HG03196 (cell line): ENCODE data around the gene RIMS4.

ENCODE experiments used
- ATAC-seq: cut with Tn5 transposase; IDR thresholded peaks from one replicate; pipeline ENCODE4 v1.9.1; 2021; ENCODE audit not compliant: unreplicated experiment

The RIMS4 gene

GRCh38 chr20:44723391-44723790 is 87.0 kb downstream of the RIMS4 start:
- no peak for ATAC-seq

- no peak for ATAC-seq
These were observed 87.4 kb downstream of the RIMS4 start for GRCh38 chr20:44722990-44723389.

GRCh38 chr20:44721785-44722054 is 88.6 kb downstream of the RIMS4 start:
- no peak for ATAC-seq

- ATAC-seq = no peak
These were observed 89.2 kb downstream of the RIMS4 start for GRCh38 chr20:44720997-44721784.

- no peak for ATAC-seq
These were observed 89.7 kb downstream of the RIMS4 start for GRCh38 chr20:44720621-44720996.

- no peak for ATAC-seq
These were observed 90.5 kb downstream of the RIMS4 start for GRCh38 chr20:44719841-44720240.

- no peak for ATAC-seq
These were observed 92.4 kb downstream of the RIMS4 start for GRCh38 chr20:44717986-44718385.

GRCh38 chr20:44716309-44717106 is 93.8 kb downstream of the RIMS4 start:
- no peak for ATAC-seq

GRCh38 chr20:44715499-44716308 is 94.6 kb downstream of the RIMS4 start:
- no peak for ATAC-seq

- ATAC-seq = no peak
These were observed 95.4 kb downstream of the RIMS4 start, which contains the start of gene CCN5 for GRCh38 chr20:44714701-44715498. CCN5 (plus strand) TSS chr20:44715369; CDS start chr20:44715391, 22 bp downstream.

- no peak for ATAC-seq
These were observed 96.1 kb downstream of the RIMS4 start for GRCh38 chr20:44714102-44714700.

- no peak for ATAC-seq
These were observed 99.1 kb downstream of the RIMS4 start for GRCh38 chr20:44711237-44711636.

- ATAC-seq = no peak
These were observed 100.5 kb downstream of the RIMS4 start for GRCh38 chr20:44709797-44710196.

GRCh38 chr20:44709380-44709779 is 101.0 kb downstream of the RIMS4 start:
- no peak for ATAC-seq

GRCh38 chr20:44707018-44707579 is 103.2 kb downstream of the RIMS4 start:
- no peak for ATAC-seq

- no peak for ATAC-seq
These were observed 103.9 kb downstream of the RIMS4 start for GRCh38 chr20:44706301-44707017.

GRCh38 chr20:44705364-44706094 is 104.8 kb downstream of the RIMS4 start:
- no peak for ATAC-seq

- ATAC-seq = no peak
These were observed 105.8 kb downstream of the RIMS4 start for GRCh38 chr20:44704551-44704971.
